DMS153 treated with DMSO at 0.1 percent for 48 hours (cell line): ENCODE results near the gene ADK.
"Not testable (repeated sequence)": the region's sequence is repeated elsewhere in the genome, so short reads cannot be mapped to it uniquely, and the experiment has no call there.

Source experiments
- DNase-seq: peaks from one replicate; lab custom pipeline; 2025; ENCODE audit not compliant: unreplicated experiment; lab: John Stamatoyannopoulos, UW

The ADK gene

DNA sequence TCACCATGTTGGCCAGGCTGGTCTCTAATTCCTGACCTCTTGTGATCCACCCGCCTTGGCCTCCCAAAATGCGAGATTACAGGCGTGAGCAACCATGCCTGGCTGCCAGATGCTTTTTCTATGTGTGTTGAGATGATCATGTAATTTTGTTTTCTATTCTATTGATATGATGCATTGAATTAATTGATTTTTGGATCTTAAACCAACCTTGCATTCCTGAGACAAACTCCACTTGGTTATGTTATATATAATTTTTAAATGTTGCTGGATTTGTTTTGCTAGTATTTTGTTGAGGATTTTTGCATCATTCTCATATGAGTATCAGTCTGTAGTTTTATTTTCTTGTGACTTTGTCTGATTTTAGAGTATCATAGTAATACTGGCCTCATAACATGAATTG lies 192.8 kb downstream of the ADK start:
- no peak for DNase-seq

DNA sequence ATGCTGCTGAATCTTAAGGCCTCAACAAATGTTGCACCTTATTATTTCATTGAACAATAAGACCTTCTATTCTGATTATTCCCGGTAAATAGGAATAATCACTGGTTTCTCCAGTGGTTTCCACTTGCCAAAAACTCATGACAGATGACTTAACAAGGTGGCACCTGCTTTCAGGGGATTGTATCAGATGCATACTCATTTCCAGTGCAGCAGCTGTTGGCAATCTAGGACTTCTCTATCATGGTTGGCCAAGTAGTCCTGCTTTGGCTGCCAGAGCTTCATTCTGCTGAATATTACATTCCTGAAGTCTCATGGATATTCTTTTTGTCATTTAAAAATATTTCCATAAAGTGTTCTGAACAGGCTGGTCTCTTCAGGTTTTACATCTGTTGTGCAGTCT lies 193.3 kb downstream of the ADK start:
- DNase-seq = no peak

DNA sequence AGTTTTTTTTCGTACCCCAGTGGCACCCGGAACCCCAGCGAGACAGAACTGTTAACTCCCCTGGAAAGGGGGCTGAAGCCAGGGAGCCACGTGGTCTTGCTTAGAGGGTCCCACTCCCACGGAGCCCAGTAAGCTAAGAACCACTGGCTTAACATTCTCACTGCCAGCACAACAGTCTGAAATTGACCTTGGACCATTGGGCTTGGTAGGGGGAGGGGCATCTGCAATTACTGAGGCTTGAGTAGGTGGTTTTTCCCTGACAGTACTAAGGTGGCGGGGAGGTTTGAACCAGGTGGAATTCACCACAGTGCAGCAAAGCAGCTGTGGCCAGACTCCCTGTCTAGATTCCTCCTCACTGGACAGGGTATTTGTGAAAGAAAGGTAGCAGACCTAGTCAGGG lies 196.5 kb downstream of the ADK start:
- DNase-seq = no peak

DNA sequence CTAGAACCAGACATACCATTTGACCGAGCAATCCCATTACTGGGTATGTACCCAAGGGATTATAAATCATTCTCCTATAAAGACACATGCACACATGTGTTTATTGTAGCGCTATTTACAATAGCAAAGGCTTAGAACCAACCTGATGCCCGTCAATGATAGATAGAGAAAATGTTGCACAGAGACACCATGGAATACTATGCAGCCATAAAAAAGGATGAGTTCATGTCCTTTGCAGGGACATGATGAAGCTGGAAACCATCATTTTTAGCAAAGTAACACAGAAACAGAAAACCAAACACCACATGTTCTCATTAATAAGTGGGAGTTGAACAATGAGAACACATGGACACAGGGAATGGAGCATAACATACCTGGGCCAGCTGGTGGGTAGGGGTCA lies 202.0 kb downstream of the ADK start:
- DNase-seq = not testable (repeated sequence)

DNA sequence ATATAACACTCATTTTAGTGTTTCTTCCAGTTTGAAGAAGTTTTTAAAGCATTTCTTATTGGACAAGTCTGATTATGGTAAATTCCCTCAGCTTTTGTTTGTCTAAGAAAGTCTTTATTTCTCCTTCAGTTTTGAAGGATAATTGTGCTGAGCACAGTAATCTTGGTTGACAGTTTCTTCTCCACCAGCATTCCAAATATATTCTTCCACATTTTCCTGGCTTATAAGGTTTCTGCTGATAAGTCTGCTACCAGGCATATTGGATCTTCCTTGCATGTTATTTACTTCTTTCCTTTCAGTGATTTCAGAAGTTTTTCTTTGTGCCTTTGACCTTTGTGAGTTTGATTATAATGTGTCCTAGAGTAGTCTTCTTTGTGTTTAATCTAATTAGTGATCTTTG lies 210.7 kb downstream of the ADK start:
- no peak for DNase-seq

DNA sequence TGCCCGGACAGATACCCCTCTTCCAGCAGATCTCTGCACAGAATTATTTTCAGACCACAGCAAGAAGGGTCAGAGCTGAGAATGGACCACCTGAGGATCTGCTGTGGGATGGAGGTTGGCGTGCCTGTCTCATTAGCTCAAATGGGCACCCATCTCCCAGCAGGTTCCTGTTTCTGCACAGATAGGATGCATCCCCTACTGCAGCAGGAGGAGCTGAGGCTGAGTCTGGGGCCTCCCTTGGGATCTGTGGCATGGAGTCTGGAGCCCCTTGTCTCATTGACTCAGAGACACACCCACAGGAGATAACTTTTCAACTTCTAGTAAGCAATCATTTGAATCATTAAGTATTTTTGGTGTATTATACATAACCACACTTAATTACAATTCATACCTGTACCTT lies 212.7 kb downstream of the ADK start:
- DNase-seq = no peak

DNA sequence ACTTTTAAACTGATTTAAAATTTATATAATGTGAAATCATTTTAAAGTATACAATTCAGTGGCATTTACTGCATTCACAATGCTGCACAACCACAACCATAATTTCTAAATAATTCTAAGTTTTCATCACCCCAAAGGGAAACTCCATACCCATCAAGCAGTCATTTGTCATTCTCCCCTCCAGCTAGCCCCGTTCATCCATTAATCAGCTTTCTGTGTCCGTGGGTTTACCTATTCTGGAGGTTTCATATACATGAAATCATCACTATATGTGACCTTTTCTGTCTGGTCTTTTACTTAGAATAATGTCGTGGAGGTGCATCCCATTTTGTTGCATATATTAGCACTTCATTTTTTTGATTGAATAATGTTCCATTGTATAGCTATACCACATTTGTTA lies 214.1 kb downstream of the ADK start:
- no peak for DNase-seq

DNA sequence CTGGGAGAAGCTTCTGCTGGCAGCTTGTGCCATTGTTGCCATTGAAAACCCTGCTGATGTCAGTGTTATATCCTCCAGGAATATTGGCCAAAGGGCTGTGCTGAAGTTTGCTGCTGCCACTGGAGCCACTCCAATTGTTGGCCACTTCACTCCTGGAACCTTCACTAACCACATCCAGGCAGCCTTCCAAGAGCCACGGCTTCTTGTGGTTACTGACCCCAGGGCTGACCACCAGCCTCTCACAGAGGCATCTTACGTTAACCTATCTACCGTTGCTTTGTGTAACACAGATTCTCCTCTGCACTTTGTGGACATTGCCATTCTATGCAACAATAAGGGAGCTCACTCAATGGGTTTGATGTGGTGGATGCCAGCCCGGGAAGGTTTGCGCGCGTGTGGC lies 220.7 kb downstream of the ADK start:
- no peak for DNase-seq

DNA sequence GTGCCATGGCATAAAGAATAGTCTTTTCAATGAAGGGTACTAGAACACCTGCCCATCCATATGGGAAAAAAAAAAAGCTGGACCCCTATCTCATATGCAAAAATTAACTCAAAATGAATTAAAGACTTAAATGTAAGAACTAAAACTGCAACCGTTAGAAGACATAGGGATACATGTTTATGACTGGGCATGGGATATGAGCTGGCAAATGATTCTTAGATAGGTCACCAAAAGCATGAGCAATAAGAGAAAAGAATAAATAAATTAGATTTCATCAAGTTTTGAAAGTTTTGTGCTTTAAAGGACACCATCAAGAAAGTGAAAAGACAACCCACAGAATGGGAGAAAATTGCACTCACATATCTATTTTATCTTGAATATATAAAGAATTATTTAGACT lies 222.0 kb downstream of the ADK start:
- no peak for DNase-seq

DNA sequence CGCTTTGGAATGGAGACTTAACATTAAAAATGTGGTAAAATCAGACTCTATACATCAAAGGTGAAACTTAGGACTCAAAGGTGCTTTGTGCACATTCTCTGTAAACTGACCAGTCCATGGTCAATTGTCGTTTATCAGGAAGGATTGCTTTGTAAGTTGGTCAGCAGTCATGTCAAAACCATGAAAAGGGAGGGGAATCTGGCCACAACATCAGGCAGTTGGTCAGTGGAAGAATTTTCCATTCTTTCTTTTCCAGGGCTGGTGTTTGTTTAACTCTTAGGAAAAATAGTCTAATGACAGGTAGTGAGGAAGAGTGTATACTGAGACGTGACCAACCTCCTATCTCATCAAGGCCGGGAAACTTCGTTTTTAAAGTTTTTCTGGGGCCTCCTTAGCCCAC lies 226.5 kb downstream of the ADK start:
- no peak for DNase-seq

DNA sequence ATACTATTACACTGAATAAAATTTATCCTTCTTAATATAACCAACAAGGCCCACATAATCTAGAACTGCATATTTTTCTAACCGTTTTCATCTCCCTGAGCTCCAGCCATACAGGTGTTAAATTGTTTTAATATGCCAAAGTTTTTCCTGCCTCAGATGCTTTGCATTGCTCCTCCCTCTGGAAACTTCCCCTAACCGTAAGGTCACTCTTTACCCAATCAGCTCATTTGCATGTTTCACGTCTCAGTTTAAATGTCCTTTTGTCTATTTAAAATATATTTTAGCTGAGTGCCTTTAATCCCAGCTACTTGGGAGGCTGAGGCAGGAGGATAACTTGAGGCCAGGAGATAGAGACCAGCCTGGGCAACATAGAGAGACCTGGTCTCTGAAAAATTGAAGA lies 228.5 kb downstream of the ADK start:
- no peak for DNase-seq

DNA sequence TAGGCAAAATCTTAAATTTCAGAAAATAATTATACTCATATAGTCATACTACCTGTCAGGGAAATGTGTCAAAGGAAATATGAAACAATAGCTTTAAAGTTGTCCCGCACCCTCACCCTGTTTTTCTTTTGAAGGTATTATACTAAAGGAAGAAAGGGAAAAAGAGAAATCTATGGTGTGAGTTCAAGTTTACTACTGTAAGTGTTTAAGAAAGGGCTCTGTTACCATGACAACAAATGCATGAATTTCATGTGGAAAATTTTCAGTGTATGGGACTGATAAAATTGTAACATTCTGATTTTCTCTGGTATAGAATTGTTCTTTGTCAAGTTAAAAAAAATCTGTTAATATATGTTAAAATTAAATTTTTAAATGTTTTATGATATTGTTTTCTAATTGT lies 229.8 kb downstream of the ADK start:
- DNase-seq = no peak

DNA sequence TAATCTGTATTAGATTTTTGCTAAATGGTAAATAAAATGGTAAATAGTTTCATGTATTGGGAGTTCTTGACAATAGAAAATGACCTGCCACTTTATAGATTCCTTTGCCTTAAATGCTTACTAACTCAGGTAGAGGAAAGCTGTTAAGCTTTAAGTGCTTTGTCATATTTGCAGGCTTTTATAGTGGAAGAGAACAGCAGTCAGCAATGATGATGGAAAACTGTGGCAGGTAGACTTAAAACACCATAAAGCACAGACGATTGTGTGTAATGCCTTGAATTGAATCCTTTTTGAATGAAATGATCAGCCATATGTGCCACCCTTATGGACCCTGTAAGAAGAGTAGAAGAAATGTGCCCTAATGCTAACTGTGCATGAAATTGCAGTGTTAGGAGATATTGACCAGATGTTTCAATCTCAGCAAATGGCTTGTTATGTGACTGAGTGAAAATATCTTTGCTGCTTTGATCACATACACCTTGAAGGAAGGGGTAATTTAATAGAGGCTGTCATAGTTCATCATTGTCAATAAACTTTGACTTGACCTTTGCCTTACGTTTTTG lies 230.4 kb downstream of the ADK start:
- no peak for DNase-seq

DNA sequence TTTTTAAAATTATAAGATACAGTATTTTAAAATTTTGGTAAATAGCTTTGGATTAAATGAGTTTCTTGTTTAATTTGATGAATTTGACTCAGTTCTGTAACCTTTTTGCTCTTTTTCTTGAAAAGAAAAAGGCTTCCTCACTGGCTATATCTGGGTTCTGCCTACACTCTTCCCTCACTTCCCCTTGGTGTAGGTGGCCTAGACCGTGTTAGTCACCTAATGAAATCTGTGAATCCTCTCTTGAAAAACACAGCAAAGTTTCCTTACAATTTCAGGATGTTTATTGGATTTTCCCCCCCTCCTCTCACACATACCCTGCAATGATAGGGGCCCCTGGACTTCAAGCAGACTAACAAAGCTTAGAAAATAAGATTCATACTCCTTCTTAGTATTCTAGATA lies 231.6 kb downstream of the ADK start:
- DNase-seq = no peak

DNA sequence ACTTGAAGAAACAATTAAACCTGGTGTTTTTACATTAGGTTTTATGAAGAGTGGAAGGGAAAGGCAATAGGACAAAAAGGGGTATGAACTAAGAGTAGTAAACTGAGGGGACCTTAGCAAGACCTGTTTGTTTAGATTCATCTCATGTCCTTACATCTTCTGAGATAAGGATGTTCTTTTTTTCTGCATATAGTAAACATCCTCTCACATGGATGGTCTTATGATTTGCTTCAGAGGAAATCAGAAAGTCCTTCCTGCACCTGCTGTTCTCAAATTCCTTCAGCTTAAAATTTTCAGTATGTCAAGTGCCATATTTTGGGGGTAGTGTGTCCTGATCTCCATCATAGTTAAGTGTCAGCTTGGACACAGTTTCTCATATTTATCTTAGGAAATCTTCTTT lies 232.6 kb downstream of the ADK start:
- no peak for DNase-seq

DNA sequence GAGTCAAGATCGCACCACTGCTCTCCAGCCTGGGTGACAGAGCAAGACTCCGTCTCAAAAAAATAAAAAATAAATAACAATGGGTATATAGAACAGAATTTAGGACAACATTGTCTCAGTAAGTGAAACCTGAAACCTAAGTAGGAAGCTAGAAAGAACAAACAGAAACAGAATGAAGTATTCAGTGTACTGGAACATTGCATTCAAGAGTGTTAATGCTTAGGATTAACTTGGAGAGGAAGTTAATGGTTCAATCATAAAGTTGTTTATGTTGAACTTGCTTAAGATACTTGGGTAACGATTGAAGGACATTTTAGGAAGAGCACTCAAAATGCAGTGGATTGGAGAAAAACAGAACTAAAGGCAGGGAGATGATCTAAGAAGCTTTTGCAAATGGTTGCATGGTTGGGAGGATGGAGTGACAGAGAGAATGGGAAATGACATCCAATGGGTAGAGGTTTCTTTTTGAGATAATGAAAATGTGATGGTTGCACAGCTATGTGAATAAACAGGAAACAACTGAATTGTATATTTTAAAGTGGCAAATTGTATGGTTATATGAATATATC lies 233.7 kb downstream of the ADK start:
- no peak for DNase-seq

DNA sequence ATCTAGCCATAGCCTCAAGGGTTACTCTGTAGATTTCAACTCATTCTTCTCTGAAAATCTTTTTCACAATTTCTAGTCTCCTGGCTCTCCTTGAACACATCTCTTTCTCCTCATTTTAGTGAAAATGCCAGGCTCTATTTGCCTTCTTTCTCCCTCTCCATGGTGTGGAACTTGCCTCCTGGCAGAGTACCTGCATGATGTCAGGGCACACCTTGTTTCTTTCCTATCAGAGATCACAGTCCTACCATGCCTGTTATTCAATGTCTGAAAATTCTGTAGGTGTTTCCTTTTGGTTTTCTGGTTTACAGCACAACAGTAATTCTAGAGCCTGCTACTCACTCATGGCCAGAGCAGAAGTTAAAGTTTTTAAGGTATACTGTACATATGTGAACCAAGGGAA lies 237.8 kb downstream of the ADK start:
- DNase-seq = no peak

DNA sequence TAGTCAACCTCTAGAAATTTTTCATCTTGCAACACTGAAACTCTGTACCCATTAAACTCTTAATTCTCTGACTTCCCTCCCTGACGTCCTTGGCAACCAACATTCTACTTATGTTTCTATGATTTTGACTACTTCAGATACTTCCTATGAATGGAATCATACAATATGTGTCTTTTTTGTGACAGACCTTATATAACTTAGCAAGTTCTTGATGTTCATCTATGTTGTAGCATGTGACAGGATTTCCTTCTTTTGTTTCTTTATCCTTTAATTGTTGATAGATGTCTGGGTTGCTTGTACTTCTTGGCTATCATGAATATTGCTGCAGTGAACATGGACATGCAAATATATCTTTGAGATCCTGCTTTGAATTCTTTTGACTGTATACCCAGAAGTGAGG lies 240.8 kb downstream of the ADK start:
- no peak for DNase-seq

DNA sequence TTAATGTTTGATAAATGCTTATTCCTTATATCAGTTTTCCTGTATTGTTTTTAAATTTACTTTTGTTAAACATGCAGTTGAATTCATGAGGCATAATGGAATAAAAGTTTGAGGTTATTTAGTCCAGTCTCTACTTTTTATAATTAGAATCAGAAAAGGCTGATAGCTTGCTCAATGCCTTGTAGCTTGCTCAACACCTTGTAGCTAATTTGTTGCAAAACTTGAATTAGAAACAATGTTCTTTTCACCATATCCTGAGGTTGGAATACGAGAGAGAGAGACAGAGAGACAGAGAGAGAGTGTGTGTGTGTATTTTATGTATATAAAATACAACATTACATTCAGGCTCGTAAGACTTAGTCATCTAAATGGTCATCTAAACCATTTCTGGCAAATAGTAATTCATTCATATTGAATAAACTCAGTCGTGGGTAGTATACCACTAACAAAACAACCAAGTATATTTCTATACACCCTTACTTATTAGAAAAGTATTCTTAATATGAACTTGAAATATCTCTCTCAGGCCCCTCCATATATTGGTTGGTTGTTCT lies 243.5 kb downstream of the ADK start:
- DNase-seq = no peak

DNA sequence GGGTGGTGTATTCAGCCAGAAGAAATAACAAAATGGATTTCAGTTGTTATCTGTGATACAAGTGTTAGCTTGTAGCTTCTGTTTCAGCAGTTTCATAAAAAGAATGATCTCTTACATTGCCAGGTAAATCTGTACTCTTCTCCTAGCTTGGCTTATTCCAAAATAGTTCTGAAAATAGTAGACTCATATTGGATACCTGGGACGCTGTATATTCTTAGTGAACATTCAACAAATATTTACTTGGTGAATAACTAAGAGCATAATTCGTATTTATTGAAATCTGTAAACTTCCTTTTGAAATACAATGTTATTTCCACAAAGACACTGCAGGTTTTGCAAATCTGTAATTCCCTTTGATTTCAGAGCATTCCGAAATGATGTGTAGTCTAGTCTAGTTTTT lies 249.2 kb downstream of the ADK start:
- no peak for DNase-seq

DNA sequence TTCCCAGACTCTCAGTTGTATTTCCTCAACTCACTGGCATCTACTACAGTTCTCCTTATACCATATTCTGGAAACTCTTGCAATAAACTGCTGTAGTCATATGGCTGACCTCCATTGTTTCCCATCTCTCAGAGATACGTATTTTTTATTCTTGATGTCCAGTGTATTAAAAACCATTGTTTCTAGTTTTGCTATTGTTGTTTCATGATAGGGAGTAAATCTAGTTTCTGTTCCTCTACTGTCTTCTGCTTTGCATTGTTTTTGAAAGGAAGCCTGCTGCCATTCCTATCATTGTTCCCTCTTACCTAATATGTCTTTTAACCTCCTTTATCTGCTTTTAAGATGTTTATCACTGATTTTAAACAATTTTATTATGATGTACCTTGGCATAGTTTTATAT lies 255.0 kb downstream of the ADK start:
- no peak for DNase-seq

DNA sequence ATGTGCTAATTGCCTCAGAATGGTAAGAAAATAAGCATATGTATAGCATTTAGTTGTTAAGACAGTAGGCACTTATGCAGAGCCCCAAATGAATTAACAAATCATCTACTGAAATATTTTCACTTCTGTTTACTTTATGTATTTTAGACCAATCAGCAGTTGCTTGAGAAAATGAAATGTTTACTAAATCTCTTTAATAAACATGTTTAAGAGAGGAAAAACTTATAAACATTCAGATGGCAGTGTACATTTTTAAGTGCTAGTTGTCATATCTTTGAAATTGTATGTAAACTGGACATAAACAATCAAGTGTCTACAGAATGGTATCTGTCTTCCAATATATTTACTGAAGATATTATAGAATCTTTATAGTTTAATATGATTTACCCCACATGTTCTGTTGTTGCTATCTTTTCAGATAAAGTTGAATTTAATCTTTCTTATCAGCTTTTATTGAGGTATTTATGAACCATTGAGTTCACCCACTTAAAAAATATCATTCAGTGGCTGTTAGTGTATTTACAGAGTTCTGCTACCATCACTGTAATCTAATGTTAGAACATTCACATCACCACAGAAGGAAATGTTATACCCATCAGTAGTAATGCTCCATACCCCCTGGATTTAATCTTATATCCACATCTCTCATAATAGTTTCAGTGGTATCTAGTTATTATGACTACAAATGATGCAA lies 264.3 kb downstream of the ADK start:
- DNase-seq = no peak

DNA sequence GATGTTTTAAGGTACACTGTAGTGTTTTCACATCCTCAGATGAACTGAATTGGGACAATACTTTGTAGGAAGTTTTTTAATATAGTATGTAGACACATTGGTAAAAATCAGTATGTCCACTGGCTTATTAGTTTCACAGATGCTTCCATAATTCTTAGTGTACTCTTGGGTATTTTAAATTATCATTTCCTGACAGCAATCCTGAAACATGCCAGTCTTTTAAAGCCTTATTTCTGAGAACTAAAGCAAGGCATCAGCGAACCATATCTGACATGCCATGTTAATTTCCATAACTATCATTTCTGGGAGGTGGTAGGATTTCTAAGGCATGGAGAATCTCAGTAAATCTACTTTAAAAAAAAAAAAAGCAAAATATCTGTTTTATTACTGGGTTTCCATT lies 266.4 kb downstream of the ADK start:
- no peak for DNase-seq
